ENCODE data around the gene ZNF470.

The ZNF470 gene

DNA sequence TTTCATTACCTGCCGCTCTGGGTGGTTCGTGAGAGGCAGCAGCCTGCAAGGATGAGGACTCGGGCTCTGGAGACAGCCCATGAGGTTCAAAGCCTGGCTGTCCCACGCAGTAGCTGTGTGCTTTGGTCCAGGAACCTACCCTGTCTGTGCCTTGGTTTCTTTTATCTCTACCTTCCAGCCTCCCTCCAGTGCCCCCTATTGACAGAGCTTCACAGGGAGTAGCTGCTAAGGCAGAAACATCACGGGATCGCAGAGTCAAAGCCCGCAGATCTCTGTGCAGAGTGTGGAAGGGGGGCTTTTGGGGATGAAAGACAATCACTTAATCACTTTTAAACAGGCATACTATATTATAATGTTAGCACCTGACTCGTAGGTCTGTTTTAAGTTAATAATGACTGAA, 44.0 kb downstream of the ZNF470 start:
- DNase-seq = no peak

DNA sequence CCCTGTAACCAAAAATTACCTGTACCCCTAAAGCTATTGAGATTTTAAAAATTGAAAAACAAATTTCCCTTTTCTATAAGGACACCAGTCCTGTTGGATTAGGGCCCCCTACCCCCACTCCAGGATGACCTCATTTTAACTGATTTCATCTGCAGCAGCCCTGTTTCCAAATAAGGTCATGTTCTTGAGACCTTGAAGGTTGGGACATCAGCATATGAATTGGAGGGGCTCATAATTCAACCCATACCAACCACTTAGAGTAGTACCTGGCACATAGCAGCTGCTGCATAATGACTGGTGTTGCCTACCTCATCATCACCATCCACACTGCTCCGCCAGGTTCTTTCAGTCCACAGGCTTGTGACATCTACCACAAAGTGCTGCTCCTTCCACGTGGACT, 45.5 kb downstream of the ZNF470 start:
- DNase-seq = no peak

DNA sequence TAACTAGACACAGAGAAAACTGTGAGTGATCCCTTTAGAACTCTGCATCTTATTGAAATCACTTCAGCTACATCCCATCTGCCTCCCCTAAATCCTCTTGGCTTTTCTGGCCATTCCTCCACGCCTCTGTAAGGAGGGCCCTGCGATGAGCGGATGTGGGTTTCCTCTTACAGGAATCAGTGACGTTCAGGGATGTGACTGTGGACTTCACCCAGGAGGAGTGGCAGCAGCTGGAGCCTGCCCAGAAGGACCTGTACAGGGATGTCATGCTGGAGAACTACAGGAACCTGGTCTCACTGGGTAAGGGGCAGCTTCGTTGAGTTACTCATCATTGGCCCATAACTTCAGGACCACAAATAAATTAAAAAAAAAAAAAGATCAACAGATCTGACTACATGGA, 46.4 kb downstream of the ZNF470 start:
- no peak for DNase-seq

GRCh38 chr19:56617531-56617930, 50.3 kb downstream of the ZNF470 start:
- DNase-seq = no peak

DNA sequence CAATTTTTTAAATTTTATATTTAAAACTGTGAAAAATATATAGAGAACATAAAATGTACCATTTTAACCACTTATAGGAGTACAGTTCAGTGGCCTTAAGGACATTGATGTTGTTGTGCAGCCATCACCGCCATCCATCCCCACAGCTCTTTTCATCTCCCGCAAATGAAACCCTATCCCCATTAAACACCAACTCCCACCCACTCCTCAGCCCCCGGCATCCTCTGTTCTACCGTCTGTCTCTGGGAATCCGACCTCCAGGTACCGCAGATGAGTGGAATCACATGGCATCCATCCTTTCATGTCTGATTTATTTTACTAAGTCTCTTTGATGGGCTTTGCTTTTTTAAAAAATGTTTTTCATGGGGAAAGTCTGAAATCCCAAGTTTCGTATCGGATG, 51.9 kb downstream of the ZNF470 start:
- DNase-seq = no peak

DNA sequence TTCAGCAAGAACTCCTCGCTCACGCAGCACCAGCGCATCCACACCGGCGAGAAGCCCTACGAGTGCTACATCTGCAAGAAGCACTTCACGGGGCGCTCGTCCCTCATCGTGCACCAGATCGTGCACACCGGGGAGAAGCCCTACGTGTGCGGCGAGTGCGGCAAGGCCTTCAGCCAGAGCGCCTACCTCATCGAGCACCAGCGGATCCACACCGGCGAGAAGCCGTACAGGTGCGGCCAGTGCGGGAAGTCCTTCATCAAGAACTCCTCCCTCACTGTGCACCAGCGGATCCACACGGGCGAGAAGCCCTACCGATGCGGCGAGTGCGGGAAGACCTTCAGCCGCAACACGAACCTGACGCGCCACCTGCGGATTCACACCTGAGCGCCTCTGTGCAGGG, 55.1 kb downstream of the ZNF470 start:
- DNase-seq = no peak

DNA sequence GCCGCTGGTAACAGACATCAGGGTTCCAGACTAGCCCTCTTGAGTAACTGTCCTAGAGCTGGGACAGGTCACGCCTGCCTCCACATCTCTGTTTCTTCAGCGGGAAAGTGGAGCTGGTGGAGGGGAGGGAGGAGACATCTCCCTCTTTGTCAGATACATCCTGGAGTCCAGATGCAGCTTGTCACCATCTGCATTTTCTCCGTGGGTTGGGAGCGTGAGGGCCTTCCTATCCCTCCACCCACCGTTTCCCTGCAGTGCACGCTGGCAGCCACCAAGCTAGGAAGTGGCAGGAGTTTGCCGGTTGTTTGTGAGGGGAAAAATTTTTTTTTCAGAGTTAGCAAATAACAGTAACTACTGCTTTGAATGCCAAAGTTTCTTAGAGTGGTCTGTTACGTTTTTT, 55.7 kb downstream of the ZNF470 start:
- DNase-seq = no peak

- no peak for DNase-seq
Observed at GRCh38 chr19:56625708-56626107, 58.4 kb downstream of the ZNF470 start.

DNA sequence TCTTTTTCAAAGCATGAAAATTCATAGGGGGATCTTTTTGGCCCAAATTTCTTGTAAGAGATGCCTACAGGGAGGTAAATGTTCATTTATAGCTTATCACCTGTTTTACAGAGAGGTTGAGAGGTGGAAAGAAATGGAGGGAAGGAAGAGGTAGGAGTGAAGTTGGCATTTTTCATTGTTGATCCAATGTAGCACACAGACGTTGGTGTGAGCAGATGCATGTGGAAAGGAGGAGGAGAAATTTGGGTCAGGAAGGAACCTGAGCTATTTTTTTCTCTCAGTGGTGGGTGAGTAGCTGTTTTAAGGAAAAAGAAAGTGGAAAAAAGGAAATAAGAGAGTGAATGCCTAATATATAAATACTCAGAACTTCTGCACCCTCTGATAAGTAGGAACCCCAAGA, 65.8 kb downstream of the ZNF470 start:
- no peak for DNase-seq

DNA sequence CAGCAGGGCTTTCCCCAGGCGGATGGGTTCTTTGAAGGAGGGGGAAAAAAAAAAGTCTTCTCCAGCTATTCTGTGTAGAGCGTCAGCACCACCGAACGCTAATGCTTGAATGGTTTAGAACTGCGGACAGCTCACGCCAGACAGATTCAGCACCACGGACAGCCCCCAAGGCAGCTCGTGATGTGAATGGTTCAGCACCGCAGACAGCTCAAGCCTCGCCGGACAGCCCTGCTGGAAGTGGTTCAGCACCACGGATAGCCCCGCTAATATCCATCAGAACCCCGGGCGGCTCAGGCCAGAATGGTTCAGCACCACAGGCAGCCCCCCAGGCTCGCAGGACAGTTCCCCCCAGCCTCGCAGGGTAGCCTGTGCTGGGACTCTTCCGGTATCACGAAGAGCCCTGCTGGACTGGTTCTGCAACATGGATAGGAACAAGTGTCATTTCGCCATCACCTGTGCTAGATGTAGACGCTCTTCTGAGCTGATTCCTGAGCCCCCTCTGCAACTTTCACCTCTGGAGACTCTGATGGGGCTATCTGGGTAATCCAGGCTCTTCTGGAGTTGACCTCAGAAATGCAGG, 70.8 kb downstream of the ZNF470 start:
- no peak for DNase-seq

All from NCI-H345 (cell line).